Endothelial cell of umbilical vein (primary cell): ENCODE results near the gene PLB1. TPM values are rescaled to one million over a fixed set of nuclear protein-coding genes. Genes with fewer than 3 reads are reported as not detected.

Experiments used
- BruUV-seq: library from RNA; stranded (reverse); fragments of 400-500 nt; replicated peaks from 2 replicates; lab custom pipeline; 2021; lab: Mats Ljungman, UMichigan
- CTCF ChIA-PET: fragments of 300-600, 350-600 bp; sonication (Branson Sonifier 250); formaldehyde crosslinking; loops from one replicate; lab custom pipeline; 2021; ENCODE audit warnings: antibody characterized with exemption, inconsistent platforms; lab: Charles Lee
- POLR2A ChIA-PET: fragments of 300-600, 350-600 bp; sonication (Branson Sonifier 250); formaldehyde crosslinking; loops from one replicate; lab custom pipeline; 2021; ENCODE audit warnings: antibody characterized with exemption, inconsistent platforms; lab: Charles Lee
- DNase-seq: peaks from one replicate; pipeline ENCODE4 v3.0.0-alpha.2; 2011; ENCODE audit warnings: low read depth, low spot score
- FAIRE-seq: peaks from 2 replicates; lab custom pipeline; 2011; peaks lifted over from hg19 to GRCh38; lab: Jason Lieb, UNC
- H2AFZ ChIP-seq: 2 replicates; pipeline ENCODE4 v1.6.0; 2012; ENCODE audit warnings: low read depth, low read length, control low read depth, inconsistent platforms
- H3K27ac ChIP-seq: 2 replicates; pipeline ENCODE4 v1.5.1; 2011; ENCODE audit warnings: low read depth, mild to moderate bottlenecking, control low read depth, low read length, moderate library complexity; ENCODE audit not compliant: insufficient read depth
- H3K27me3 ChIP-seq, 2 experiments: 2 replicates each; pipeline versions ENCODE4 v1.6.0 to v1.6.1; 2011; ENCODE audit warnings: low read length in 2 of 2, mixed read lengths in 1 of 2; ENCODE audit not compliant: control insufficient read depth in 2 of 2, insufficient read depth in 2 of 2
- H3K36me3 ChIP-seq, 2 experiments: 2 replicates in 1 of 2; 3 replicates in 1 of 2; pipeline ENCODE4 v1.5.1; 2011; ENCODE audit warnings: low read length in 2 of 2, mild to moderate bottlenecking in 1 of 2, moderate library complexity in 1 of 2; ENCODE audit not compliant: control insufficient read depth in 2 of 2, insufficient read depth in 2 of 2; ENCODE audit errors: extremely low read depth in 1 of 2
- H3K4me1 ChIP-seq: 3 replicates; pipeline ENCODE4 v1.5.1; 2011; ENCODE audit warnings: mild to moderate bottlenecking, low read length; ENCODE audit not compliant: control insufficient read depth, insufficient read depth; ENCODE audit errors: extremely low read depth
- H3K4me2 ChIP-seq: 2 replicates; pipeline ENCODE4 v1.6.1; 2011; ENCODE audit warnings: low read length, control low read depth, mixed read lengths; ENCODE audit not compliant: insufficient read depth
- H3K4me3 ChIP-seq, 3 experiments: fragments of 200-600 bp in 1 of 3; sonication (generic), shearing (Covaris generic) in 1 of 3; replicated peaks in 1 of 3; 2 replicates each; pipeline ENCODE4 v1.5.1; 2011 to 2016; ENCODE audit warnings: control low read depth in 3 of 3, low read length in 3 of 3, mild to moderate bottlenecking in 2 of 3, inconsistent platforms in 1 of 3, low read depth in 1 of 3, moderate library complexity in 1 of 3; ENCODE audit not compliant: insufficient read depth in 1 of 3
- H3K79me2 ChIP-seq: 2 replicates; pipeline ENCODE4 v1.6.0; 2012; ENCODE audit warnings: low read length, inconsistent platforms; ENCODE audit not compliant: control insufficient read depth, insufficient read depth
- H3K9ac ChIP-seq: replicated peaks from 2 replicates; pipeline ENCODE3; 2011; ENCODE audit warnings: low read length, control low read depth; ENCODE audit not compliant: insufficient read depth; ENCODE audit errors: extremely low read depth
- H3K9me1 ChIP-seq: replicated peaks from 3 replicates; pipeline ENCODE4 v1.6.0; 2011; ENCODE audit warnings: mild to moderate bottlenecking, low read length; ENCODE audit not compliant: control insufficient read depth, insufficient read depth; ENCODE audit errors: extremely low read depth
- H3K9me3 ChIP-seq: replicated peaks from 2 replicates; pipeline ENCODE4 v1.5.1; 2012; ENCODE audit warnings: low read length, inconsistent platforms; ENCODE audit not compliant: control insufficient read depth, insufficient read depth
- H4K20me1 ChIP-seq: replicated peaks from 2 replicates; pipeline ENCODE3; 2011; ENCODE audit warnings: mild to moderate bottlenecking, low read length; ENCODE audit not compliant: control insufficient read depth, insufficient read depth; ENCODE audit errors: extremely low read depth
- CTCF ChIP-seq, 2 donors: IDR thresholded peaks; 1 replicate in 1 of 2; 2 replicates in 1 of 2; pipeline ENCODE4 v1.5.1; 2011; ENCODE audit warnings: low read length in 2 of 2, mild to moderate bottlenecking in 2 of 2, moderate library complexity in 2 of 2, control low read depth in 1 of 2, inconsistent platforms in 1 of 2, low read depth in 1 of 2; ENCODE audit not compliant: insufficient read depth in 1 of 2; ENCODE audit errors: extremely low read depth in 1 of 2
- EZH2 ChIP-seq: IDR thresholded peaks from 2 replicates; pipeline ENCODE4 v1.6.1; 2012; ENCODE audit warnings: borderline replicate concordance, low read depth, mild to moderate bottlenecking, moderate library complexity, low read length, inconsistent platforms; ENCODE audit not compliant: severe bottlenecking
- FOS ChIP-seq: IDR thresholded peaks from 2 replicates; pipeline ENCODE4 v1.6.1; 2011; ENCODE audit warnings: mild to moderate bottlenecking, low read length, moderate library complexity, borderline replicate concordance; ENCODE audit not compliant: insufficient read depth
- GATA2 ChIP-seq: IDR thresholded peaks from 2 replicates; pipeline ENCODE4 v1.7.0; 2011; ENCODE audit warnings: low read depth, mild to moderate bottlenecking, moderate library complexity, mixed read lengths, low read length; ENCODE audit not compliant: insufficient read length, insufficient read depth
- JUN ChIP-seq: IDR thresholded peaks from 2 replicates; pipeline ENCODE4 v1.6.1; 2011; ENCODE audit warnings: borderline replicate concordance, low read depth; ENCODE audit not compliant: insufficient read length, insufficient read depth
- MAX ChIP-seq: IDR thresholded peaks from 2 replicates; pipeline ENCODE4 v1.6.1; 2011; ENCODE audit not compliant: insufficient read depth, insufficient read length
- MYC ChIP-seq: IDR thresholded peaks from one replicate; pipeline ENCODE4 v1.6.1; 2011; ENCODE audit warnings: mild to moderate bottlenecking, low read depth, low read length
- POLR2A ChIP-seq: IDR thresholded peaks from 2 replicates; pipeline ENCODE4 v1.6.1; 2012; ENCODE audit warnings: low read depth, mild to moderate bottlenecking, control low read depth, low read length
- POLR2AphosphoS5 ChIP-seq: IDR thresholded peaks from 2 replicates; pipeline ENCODE4 v1.6.1; 2012; ENCODE audit warnings: low read depth, mild to moderate bottlenecking, control low read depth, low read length, moderate library complexity; ENCODE audit not compliant: insufficient read depth
- dilution Hi-C: fragments of 300-500 bp; cut with MboI; formaldehyde crosslinking; loops from one replicate; pipeline ENCODE4 v1.15.0; 2019; ENCODE audit warnings: low sequenced_read_pairs; ENCODE audit not compliant: extremely low pct_ligation_motif_present
- intact Hi-C: fragments of 100-400 bp; cut with micrococcal nuclease; formaldehyde crosslinking; loops from one replicate; pipeline ENCODE4 v1.10.0; 2022
- polyA plus RNA-seq, 4 experiments: library from polyadenylated mRNA; depleted of rRNA in 3 of 4; stranded (reverse) in 3 of 4; unstranded in 1 of 4; fragments of >200 nt; gene quantifications; 2 replicates each; pipeline versions ENCODE4 v1.2.1 to v1.2.3, GENCODE V29; 2011 to 2012; ENCODE audit warnings: missing spikeins in 1 of 4
- total RNA-seq: library from RNA; stranded (reverse); gene quantifications from 2 replicates; pipeline ENCODE4 v1.2.3, GENCODE V29; 2021

The PLB1 gene
- total and polyA plus RNA-seq, 2 donors (not counting 3 experiments of a cell fraction or from before 2014, with no cell fraction given): 0.75 to 0.80 TPM

GRCh38 chr2:28619213-28620196 is 123.6 kb downstream of the PLB1 start:
- TF ChIP-seq CTCF (IDR thresholded peaks at IDR 0.05; ENCODE audit: extremely low read depth in 1 of 2, insufficient read depth in 1 of 2, low read depth in 1 of 2, low read length in 2 of 2) (no peak), POLR2A (no peak), GATA2 (no peak), FOS (no peak), MAX (no peak), POLR2AphosphoS5 (no peak), JUN (no peak), MYC (no peak), EZH2 (no peak)
- Histone ChIP-seq H3K4me3 (no peak overlapping the region), H3K27ac (no peak overlapping the region), H3K4me2 (no peak overlapping the region), H3K9ac (no peak overlapping the region), H3K27me3 (no peaks in the 10 kb centered on the region), H3K9me3 (no peaks in the 10 kb centered on the region), H2AFZ (no peak overlapping the region), H3K36me3 (no peaks in the 10 kb centered on the region), H4K20me1 (no peaks in the 10 kb centered on the region), H3K4me1 (peaks cover 22% of the 10 kb centered on the region), H3K79me2 (no peaks in the 10 kb centered on the region), H3K9me1 (no peaks in the 10 kb centered on the region)
- CTCF ChIA-PET: interaction anchor here (0.7 to 3.6 kb wide), 5 partner anchors 9 to 107 kb away, joined by 3 to 51 read pairs (median 3); no protein-coding TSS in a partner anchor
- intact Hi-C loops: no loop called here
- BruUV-seq: no TSS peak
- POLR2A ChIA-PET: interaction anchor here (0.5 kb wide), 1 partner anchor 19 kb away, joined by 8 read pairs; no protein-coding TSS in a partner anchor
- dilution Hi-C loops: no loop called here
- FAIRE-seq (no peak), DNase-seq (no peak)
